ENCODE measurements around the gene MIPOL1.

DNA sequence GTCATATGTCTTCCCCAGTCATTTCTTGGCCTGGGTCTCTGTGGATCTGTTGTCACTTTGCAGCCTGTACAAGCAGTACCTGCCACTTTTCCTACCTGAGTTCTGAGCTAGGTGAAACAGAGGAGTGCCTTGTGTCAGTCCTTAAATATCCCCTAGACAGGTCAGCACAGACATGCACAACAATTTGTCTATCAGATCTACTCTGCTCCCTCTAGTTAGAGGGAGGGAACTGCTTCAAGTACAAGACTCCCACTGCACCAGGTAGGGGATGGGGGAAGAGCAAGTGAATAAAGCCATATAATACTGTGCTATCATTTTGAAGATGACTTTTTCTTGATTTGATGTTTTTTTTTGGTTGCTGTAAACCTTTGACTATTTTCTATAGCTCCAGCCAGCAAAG, 39.4 kb downstream of the MIPOL1 start:
- TF ChIP-seq, protein P1, sequence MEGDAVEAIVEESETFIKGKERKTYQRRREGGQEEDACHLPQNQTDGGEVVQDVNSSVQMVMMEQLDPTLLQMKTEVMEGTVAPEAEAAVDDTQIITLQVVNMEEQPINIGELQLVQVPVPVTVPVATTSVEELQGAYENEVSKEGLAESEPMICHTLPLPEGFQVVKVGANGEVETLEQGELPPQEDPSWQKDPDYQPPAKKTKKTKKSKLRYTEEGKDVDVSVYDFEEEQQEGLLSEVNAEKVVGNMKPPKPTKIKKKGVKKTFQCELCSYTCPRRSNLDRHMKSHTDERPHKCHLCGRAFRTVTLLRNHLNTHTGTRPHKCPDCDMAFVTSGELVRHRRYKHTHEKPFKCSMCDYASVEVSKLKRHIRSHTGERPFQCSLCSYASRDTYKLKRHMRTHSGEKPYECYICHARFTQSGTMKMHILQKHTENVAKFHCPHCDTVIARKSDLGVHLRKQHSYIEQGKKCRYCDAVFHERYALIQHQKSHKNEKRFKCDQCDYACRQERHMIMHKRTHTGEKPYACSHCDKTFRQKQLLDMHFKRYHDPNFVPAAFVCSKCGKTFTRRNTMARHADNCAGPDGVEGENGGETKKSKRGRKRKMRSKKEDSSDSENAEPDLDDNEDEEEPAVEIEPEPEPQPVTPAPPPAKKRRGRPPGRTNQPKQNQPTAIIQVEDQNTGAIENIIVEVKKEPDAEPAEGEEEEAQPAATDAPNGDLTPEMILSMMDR (IDR thresholded peaks at IDR 0.05), result no peak
- no peak for TF ChIP-seq POLR2A (IDR thresholded peaks at IDR 0.05)

All from ovary (tissue), 3 donors.